Measurements from ENCODE around the gene TTLL11. TPM values are rescaled to one million over a fixed set of nuclear protein-coding genes. Genes with fewer than 3 reads are reported as not detected.

Gene TTLL11
- total RNA-seq, 4 donors from 2014 or later = 9.1 to 47.4 (median 11.3) TPM

GRCh38 chr9:121820286-121821005 is 272.7 kb downstream of the TTLL11 start:
- H3K27me3 ChIP-seq = no peaks in the 10 kb centered on the region
- TF ChIP-seq EP300 (IDR thresholded peaks at IDR 0.05; ENCODE audit: low read depth) (no peak), POLR2A (IDR thresholded peaks at IDR 0.05) (no peak), POLR2AphosphoS5 (IDR thresholded peaks at IDR 0.05) (no peak), CTCF (IDR thresholded peaks at IDR 0.05) (no peak)
- 93 to 100% methylated on average over 1 to 9 of the region's 11 CpGs for WGBS, 2 donors (ENCODE audit: low coverage in 1 of 2)
- intact Hi-C loops (cut with DNase I; ENCODE audit: low total_unique reads) = no loop called here
- H3K4me1 ChIP-seq = peaks cover 0 to 9% (median 0%) of the 10 kb centered on the region in 4 donors
- H3K27ac ChIP-seq = no peak overlapping the region
- in situ Hi-C loops (cut with MboI; ENCODE audit: low pct_ligation_motif_present in 1 of 4, low pct_unique_long_range_greater_than_20kb in 1 of 4, low sequenced_read_pairs in 3 of 4) = loop anchor here in 1 of 4 donors (25.0 kb wide), 1 partner anchor 167 kb away; no protein-coding TSS in a partner anchor
- H3K4me3 ChIP-seq = no peak overlapping the region
- no peaks in the 10 kb centered on the region for H3K9me3 ChIP-seq
- DNase-seq = no peak
- H3K36me3 ChIP-seq = no peaks in the 10 kb centered on the region

- no peak for TF ChIP-seq POLR2A (IDR thresholded peaks at IDR 0.05)
- TF ChIP-seq CTCF (IDR thresholded peaks at IDR 0.05) = no peak
- TF ChIP-seq POLR2AphosphoS5 (IDR thresholded peaks at IDR 0.05) = no peak
- TF ChIP-seq EP300 (IDR thresholded peaks at IDR 0.05; ENCODE audit: low read depth) = no peak
- H3K4me1 ChIP-seq = peaks cover 0 to 9% (median 0%) of the 10 kb centered on the region in 4 donors
- no peak overlapping the region for H3K4me3 ChIP-seq
- H3K36me3 ChIP-seq = no peaks in the 10 kb centered on the region
- no peaks in the 10 kb centered on the region for H3K27me3 ChIP-seq
- no peaks in the 10 kb centered on the region for H3K9me3 ChIP-seq
- DNase-seq = no peak
- in situ Hi-C loops (cut with MboI; ENCODE audit: low pct_ligation_motif_present in 1 of 4, low pct_unique_long_range_greater_than_20kb in 1 of 4, low sequenced_read_pairs in 3 of 4) (loop anchor here in 1 of 4 donors (25.0 kb wide), 1 partner anchor 168 kb away; no protein-coding TSS in a partner anchor), intact Hi-C loops (cut with DNase I; ENCODE audit: low total_unique reads) (no loop called here)
- WGBS, 2 donors (ENCODE audit: low coverage in 1 of 2) = 20 to 31% methylated on average over 4 to 20 of the region's 20 CpGs
- no peak overlapping the region for H3K27ac ChIP-seq
Measured at GRCh38 chr9:121819428-121820231, 273.5 kb downstream of the TTLL11 start.

- Histone ChIP-seq H3K4me3 (no peak overlapping the region), H3K27me3 (no peaks in the 10 kb centered on the region), H3K36me3 (no peaks in the 10 kb centered on the region), H3K4me1 (peaks cover 0 to 9% (median 0%) of the 10 kb centered on the region in 4 donors), H3K27ac (no peak overlapping the region), H3K9me3 (no peaks in the 10 kb centered on the region)
- intact Hi-C loops (cut with DNase I; ENCODE audit: low total_unique reads) (no loop called here), in situ Hi-C loops (cut with MboI; ENCODE audit: low pct_ligation_motif_present in 1 of 4, low pct_unique_long_range_greater_than_20kb in 1 of 4, low sequenced_read_pairs in 3 of 4) (loop anchor here in 1 of 4 donors (25.0 kb wide), 1 partner anchor 168 kb away; no protein-coding TSS in a partner anchor)
- no peak for DNase-seq
- 84 to 90% methylated on average over 7 to 12 of the region's 12 CpGs for WGBS, 2 donors (ENCODE audit: low coverage in 1 of 2)
- no peak for TF ChIP-seq POLR2AphosphoS5 (IDR thresholded peaks at IDR 0.05)
- TF ChIP-seq CTCF (IDR thresholded peaks at IDR 0.05) = no peak
- TF ChIP-seq EP300 (IDR thresholded peaks at IDR 0.05; ENCODE audit: low read depth) = no peak
- TF ChIP-seq POLR2A (IDR thresholded peaks at IDR 0.05) = no peak
Measured at GRCh38 chr9:121818841-121819427, 274.2 kb downstream of the TTLL11 start.

Data from transverse colon (tissue), 4 donors.